B cell (primary cell): ENCODE results near the gene PAAF1. TPM values are rescaled to one million over a fixed set of nuclear protein-coding genes. Genes with fewer than 3 reads are reported as not detected.

Source experiments
- ATAC-seq: fragments of 200-7000 bp; cut with Tn5 transposase; one replicate; pipeline ENCODE4 v1.10.0; 2021; ENCODE audit warnings: low read depth, mild to moderate bottlenecking, moderate number of reproducible peaks, moderate library complexity
- CTCF ChIA-PET: fragments of 350-600 bp; sonication (Branson Sonifier 250); formaldehyde crosslinking; loops from one replicate; lab custom pipeline; 2021; ENCODE audit warnings: antibody characterized with exemption, inconsistent platforms; lab: Charles Lee
- POLR2A ChIA-PET: fragments of 350-600 bp; sonication (Branson Sonifier 250); formaldehyde crosslinking; loops from one replicate; lab custom pipeline; 2021; ENCODE audit warnings: antibody characterized with exemption; lab: Charles Lee
- DNase-seq: peaks from one replicate; pipeline ENCODE4 v3.0.0; 2013
- H2AFZ ChIP-seq: 2 replicates; pipeline ENCODE4 v1.6.1; 2012; ENCODE audit warnings: mild to moderate bottlenecking, low read depth, low read length; ENCODE audit not compliant: insufficient read depth, poor library complexity, severe bottlenecking
- H3K27ac ChIP-seq, 2 donors: 1 replicate in 1 of 2; 2 replicates in 1 of 2; pipeline ENCODE4 v1.5.1; 2012 to 2013; ENCODE audit warnings: low read length in 2 of 2, mild to moderate bottlenecking in 2 of 2, moderate library complexity in 1 of 2
- H3K27me3 ChIP-seq, 4 experiments: fragments of 200-600 bp in 1 of 4; sonication (generic) in 1 of 4; replicated peaks in 1 of 4; 1 replicate in 2 of 4; 2 replicates in 2 of 4; pipeline versions ENCODE4 v1.6.1 to v1.7.0; 2013 to 2016; ENCODE audit warnings: low read length in 3 of 4, mild to moderate bottlenecking in 2 of 4, mixed read lengths in 1 of 4, moderate library complexity in 1 of 4; ENCODE audit not compliant: insufficient read depth in 4 of 4, control insufficient read depth in 3 of 4; ENCODE audit errors: control extremely low read depth in 1 of 4
- H3K36me3 ChIP-seq, 2 experiments: replicated peaks in 1 of 2; 1 replicate in 1 of 2; 2 replicates in 1 of 2; pipeline versions ENCODE4 v1.6.1 to v1.7.1; 2013; ENCODE audit warnings: low read length in 1 of 2; ENCODE audit not compliant: insufficient read depth in 2 of 2, control insufficient read depth in 1 of 2; ENCODE audit errors: control extremely low read depth in 1 of 2, extremely low read depth in 1 of 2
- H3K4me1 ChIP-seq, 2 donors: fragments of 200-600 bp in 1 of 2; sonication (generic) in 1 of 2; 1 replicate in 1 of 2; 2 replicates in 1 of 2; pipeline versions ENCODE4 v1.5.1 to v1.6.1; 2013 to 2017; ENCODE audit warnings: low read length in 2 of 2; ENCODE audit not compliant: control insufficient read depth in 2 of 2, insufficient read depth in 2 of 2
- H3K4me2 ChIP-seq: replicated peaks from 2 replicates; pipeline ENCODE3; 2012; ENCODE audit warnings: mild to moderate bottlenecking, low read depth, low read length; ENCODE audit not compliant: poor library complexity, severe bottlenecking
- H3K4me3 ChIP-seq, 5 experiments: fragments of 200-600 bp in 1 of 5; sonication (generic) in 1 of 5; 1 replicate in 3 of 5; 2 replicates in 2 of 5; pipeline versions ENCODE4 v1.5.1 to v1.7.0; 2011 to 2016; ENCODE audit warnings: low read length in 4 of 5, mild to moderate bottlenecking in 4 of 5, low read depth in 2 of 5, control low read depth in 1 of 5, moderate library complexity in 1 of 5; ENCODE audit not compliant: insufficient read depth in 1 of 5; ENCODE audit errors: control extremely low read depth in 1 of 5, extremely low read depth in 1 of 5
- H3K79me2 ChIP-seq: fragments of 200-600 bp; sonication (generic); one replicate; pipeline ENCODE4 v1.6.0; 2016; ENCODE audit warnings: low read length; ENCODE audit not compliant: control insufficient read depth, insufficient read depth
- H3K9ac ChIP-seq: fragments of 200-600 bp; sonication (generic); 2 replicates; pipeline ENCODE4 v1.6.1; 2017; ENCODE audit warnings: mild to moderate bottlenecking, low read length, moderate library complexity
- H3K9me3 ChIP-seq, 3 donors: one replicate each; pipeline versions ENCODE4 v1.6.1 to v1.7.1; 2013; ENCODE audit warnings: low read length in 2 of 3; ENCODE audit not compliant: control insufficient read depth in 2 of 3, insufficient read depth in 1 of 3; ENCODE audit errors: control extremely low read depth in 1 of 3
- H4K20me1 ChIP-seq: 2 replicates; pipeline ENCODE4 v1.6.0; 2012; ENCODE audit warnings: mild to moderate bottlenecking, low read length; ENCODE audit not compliant: insufficient read depth, control insufficient read depth, poor library complexity, severe bottlenecking
- H3K27ac Mint-ChIP-seq: one replicate; pipeline ENCODE4 v1.8.0; 2021; ENCODE audit warnings: mixed read lengths
- H3K27me3 Mint-ChIP-seq: one replicate; pipeline ENCODE4 v1.8.0; 2021; ENCODE audit warnings: mixed read lengths
- H3K4me1 Mint-ChIP-seq: one replicate; pipeline ENCODE4 v1.8.0; 2021; ENCODE audit warnings: mixed read lengths
- H3K4me3 Mint-ChIP-seq: one replicate; pipeline ENCODE4 v1.8.0; 2021; ENCODE audit warnings: mixed read lengths
- H3K9me3 Mint-ChIP-seq: one replicate; pipeline ENCODE4 v1.8.0; 2022; ENCODE audit warnings: mixed read lengths; ENCODE audit not compliant: insufficient read depth
- CTCF ChIP-seq: fragments of 200-600 bp; IDR thresholded peaks from one replicate; pipeline ENCODE4 v1.8.0; 2022; ENCODE audit warnings: antibody characterized with exemption, mild to moderate bottlenecking
- EZH2 ChIP-seq: IDR thresholded peaks from 2 replicates; pipeline ENCODE4 v1.6.1; 2012; ENCODE audit warnings: borderline replicate concordance, low read depth, mild to moderate bottlenecking, moderate library complexity, low read length; ENCODE audit not compliant: insufficient read depth, poor library complexity, severe bottlenecking
- WGBS: methylation state at CpG from one replicate; pipeline ENCODE4 v1.1.5; 2013; ENCODE audit warnings: missing lambda C conversion rate; ENCODE audit not compliant: insufficient coverage; 5-methylcytosine and 5-hydroxymethylcytosine counted together
- intact Hi-C: fragments of 100-400 bp; cut with micrococcal nuclease; formaldehyde crosslinking; loops from one replicate; pipeline ENCODE4 v1.10.0; 2022
- polyA plus RNA-seq: library from polyadenylated mRNA; depleted of rRNA; stranded (reverse); fragments of >200 nt; gene quantifications from 2 replicates; pipeline ENCODE4 v1.2.3, GENCODE V29; 2012
- total RNA-seq, 2 donors: library from RNA; stranded (reverse); fragments of 120-200 nt in 1 of 2; gene quantifications; 1 replicate in 1 of 2; 2 replicates in 1 of 2; pipeline versions ENCODE4 v1.2.3 to v1.2.4, GENCODE V29; 2013 to 2022

PAAF1 gene
- total and polyA plus RNA-seq, 2 donors (not counting 1 experiment from before 2014, with no cell fraction given), result 11.5 to 19.5 TPM

GRCh38 chr11:73946798-73947458, 70.1 kb downstream of the PAAF1 start:
- Mint-ChIP-seq H3K27me3 (no peaks in the 10 kb centered on the region), H3K4me3 (no peak overlapping the region), H3K9me3 (no peaks in the 10 kb centered on the region), H3K27ac (no peak overlapping the region), H3K4me1 (no peaks in the 10 kb centered on the region)
- Histone ChIP-seq H2AFZ (no peak overlapping the region), H3K9me3 (no peaks in the 10 kb centered on the region), H3K4me3 (no peak overlapping the region), H3K27me3 (no peaks in the 10 kb centered on the region), H3K4me1 (no peaks in the 10 kb centered on the region), H3K36me3 (no peaks in the 10 kb centered on the region), H3K4me2 (no peak overlapping the region), H3K9ac (no peak overlapping the region), H4K20me1 (no peaks in the 10 kb centered on the region), H3K79me2 (no peaks in the 10 kb centered on the region), H3K27ac (no peak overlapping the region)
- ATAC-seq (no peak), DNase-seq (no peak)
- intact Hi-C loops, result no loop called here
- no peak for TF ChIP-seq EZH2
- no peak for TF ChIP-seq CTCF
- ChIA-PET POLR2A (interaction anchor here (0.6 kb wide), 1 partner anchor 62 kb away, joined by 7 read pairs; no protein-coding TSS in a partner anchor), CTCF (interaction anchor here (1.5 kb wide), 1 partner anchor 17 kb away, joined by 4 read pairs; no protein-coding TSS in a partner anchor)
- WGBS, result 67% methylated on average over 9 of the region's 13 CpGs

GRCh38 chr11:73949246-73949645, 72.4 kb downstream of the PAAF1 start:
- Mint-ChIP-seq H3K9me3 (no peaks in the 10 kb centered on the region), H3K27me3 (no peaks in the 10 kb centered on the region), H3K27ac (no peak overlapping the region), H3K4me3 (no peak overlapping the region), H3K4me1 (no peaks in the 10 kb centered on the region)
- no peak overlapping the region for H3K4me2 ChIP-seq
- TF ChIP-seq CTCF (no peak), EZH2 (no peak)
- H3K4me3 ChIP-seq, result no peak overlapping the region
- no peaks in the 10 kb centered on the region for H3K79me2 ChIP-seq
- no peak overlapping the region for H2AFZ ChIP-seq
- H3K9ac ChIP-seq, result no peak overlapping the region
- H3K4me1 ChIP-seq, result no peaks in the 10 kb centered on the region
- no peaks in the 10 kb centered on the region for H3K27me3 ChIP-seq
- no peak overlapping the region for H3K27ac ChIP-seq
- CTCF ChIA-PET, result interaction anchor here (0.5 kb wide), 1 partner anchor 105 kb away, joined by 3 read pairs; no protein-coding TSS in a partner anchor
- POLR2A ChIA-PET, result no interaction called here
- H3K9me3 ChIP-seq, result no peaks in the 10 kb centered on the region
- no peaks in the 10 kb centered on the region for H3K36me3 ChIP-seq
- WGBS, result 51% methylated on average over 4 of the region's 4 CpGs
- intact Hi-C loops, result no loop called here
- no peak for DNase-seq
- H4K20me1 ChIP-seq, result no peaks in the 10 kb centered on the region
- ATAC-seq, result no peak
